ENCODE data around the gene SHISA2. TPM values are rescaled to one million over a fixed set of nuclear protein-coding genes. Genes with fewer than 3 reads are reported as not detected.

Gene SHISA2
- total RNA-seq, 1 donor from 2014 or later, result 19.0 TPM

DNA sequence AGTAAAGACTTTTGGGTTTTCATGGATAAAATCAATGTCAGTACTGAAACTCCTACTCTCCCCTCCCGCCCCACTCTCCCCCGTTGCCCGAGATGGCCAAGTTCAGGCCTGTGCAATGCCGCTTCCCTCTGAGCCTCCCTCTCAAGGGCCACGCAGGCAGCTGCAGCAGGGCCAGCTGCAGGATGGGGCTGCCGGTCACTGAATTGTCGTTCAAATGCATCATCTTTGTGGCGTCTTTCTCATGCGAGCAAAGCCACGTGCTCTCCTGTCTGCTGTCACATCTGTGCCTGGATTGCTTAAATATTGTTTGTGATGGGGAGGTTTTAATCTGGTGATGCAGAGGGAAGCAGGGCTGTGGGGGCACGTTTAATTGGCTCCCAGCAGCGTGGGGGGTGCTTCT lies 26.6 kb downstream of the SHISA2 start:
- Histone ChIP-seq H3K9me3 (no peaks in the 10 kb centered on the region), H3K36me3 (no peaks in the 10 kb centered on the region), H3K27me3 (ENCODE audit: low read depth) (no peaks in the 10 kb centered on the region), H3K4me3 (no peak overlapping the region), H3K27ac (no peak overlapping the region), H3K4me1 (peaks cover 13% of the 10 kb centered on the region)
- no peak for TF ChIP-seq CTCF (IDR thresholded peaks at IDR 0.05)
- DNase-seq, result no peak
- intact Hi-C loops (cut with DNase I), result no loop called here
- no peak for ATAC-seq

DNA sequence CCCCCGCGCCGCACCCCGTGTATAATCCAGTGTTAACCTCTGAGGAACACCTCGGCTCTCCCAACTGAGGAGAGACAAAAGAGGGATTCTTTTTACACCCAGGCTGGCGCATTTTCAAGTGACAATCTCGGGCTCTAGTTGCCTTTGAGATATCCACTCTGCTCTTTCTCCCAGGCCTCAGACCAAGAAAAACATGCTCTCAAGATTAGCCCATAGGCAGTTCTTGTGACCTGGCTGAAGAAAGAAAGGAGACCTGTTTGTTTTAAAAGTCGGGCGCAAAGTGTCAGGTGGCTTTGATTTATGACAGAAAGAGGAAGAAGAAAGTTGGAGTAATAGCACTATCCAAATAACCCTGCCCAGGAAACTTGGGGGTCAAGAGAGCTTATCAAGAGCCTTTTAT lies 27.3 kb downstream of the SHISA2 start:
- ATAC-seq (peak in 1 of 2 donors; percentile 54), DNase-seq (no peak)
- H3K9me3 ChIP-seq, result no peaks in the 10 kb centered on the region
- no peaks in the 10 kb centered on the region for H3K36me3 ChIP-seq
- H3K27ac ChIP-seq, result peak overlapping the region; percentile 37
- no peaks in the 10 kb centered on the region for H3K27me3 ChIP-seq (ENCODE audit: low read depth)
- intact Hi-C loops (cut with DNase I), result no loop called here
- no peak overlapping the region for H3K4me3 ChIP-seq
- peaks cover 13% of the 10 kb centered on the region for H3K4me1 ChIP-seq
- no peak for TF ChIP-seq CTCF (IDR thresholded peaks at IDR 0.05)

GRCh38 chr13:26022538-26023292 lies 29.1 kb downstream of the SHISA2 start:
- TF ChIP-seq CTCF (IDR thresholded peaks at IDR 0.05), result no peak
- DNase-seq, result peak; percentile 81
- H3K27ac ChIP-seq, result no peak overlapping the region
- no peak overlapping the region for H3K4me3 ChIP-seq
- peak; percentile 70 to 81 for ATAC-seq
- no peaks in the 10 kb centered on the region for H3K27me3 ChIP-seq (ENCODE audit: low read depth)
- no peaks in the 10 kb centered on the region for H3K36me3 ChIP-seq
- intact Hi-C loops (cut with DNase I), result no loop called here
- H3K9me3 ChIP-seq, result no peaks in the 10 kb centered on the region
- peaks cover 18% of the 10 kb centered on the region for H3K4me1 ChIP-seq

DNA sequence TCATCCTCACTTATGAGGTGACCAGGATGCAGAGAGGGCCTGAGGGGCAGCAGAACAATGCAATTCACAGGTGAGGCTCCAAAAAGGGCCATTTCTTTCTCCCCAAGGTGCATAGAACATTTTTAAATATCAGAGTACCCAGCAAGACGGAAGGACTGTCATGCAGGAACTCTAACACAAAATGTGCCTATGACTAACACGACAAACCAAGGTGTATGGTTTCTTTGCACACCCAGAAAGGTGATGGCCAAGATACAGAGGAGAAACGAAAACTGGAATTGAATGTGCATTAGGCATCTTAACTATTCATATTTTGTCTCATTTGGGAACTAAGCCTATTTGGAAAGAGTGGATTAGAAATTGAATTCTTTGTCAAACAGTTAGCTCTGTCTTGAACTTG lies 29.9 kb downstream of the SHISA2 start:
- no peaks in the 10 kb centered on the region for H3K36me3 ChIP-seq
- intact Hi-C loops (cut with DNase I), result no loop called here

DNA sequence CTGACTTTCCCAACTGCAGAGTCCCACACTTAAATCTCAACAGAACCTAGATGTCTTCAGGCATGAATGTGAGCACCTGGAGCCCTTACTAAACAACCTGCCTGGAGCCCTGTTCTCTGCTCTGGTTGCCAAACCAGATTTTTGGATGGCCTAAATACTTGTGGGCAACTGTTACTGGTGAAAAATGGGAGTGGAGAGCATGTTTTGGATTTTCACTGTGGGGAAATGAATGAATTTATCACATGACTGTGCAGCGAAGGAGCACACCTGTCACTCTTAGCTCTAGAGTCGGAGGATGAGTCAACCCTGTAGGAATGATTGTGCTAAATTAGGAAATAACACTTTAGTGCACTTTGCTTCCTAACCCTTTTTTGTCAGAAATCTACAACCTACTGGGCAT lies 30.3 kb downstream of the SHISA2 start:
- no peak for TF ChIP-seq CTCF (IDR thresholded peaks at IDR 0.05)
- H3K9me3 ChIP-seq, result no peaks in the 10 kb centered on the region
- peaks cover 29% of the 10 kb centered on the region for H3K4me1 ChIP-seq
- no peaks in the 10 kb centered on the region for H3K36me3 ChIP-seq
- DNase-seq, result no peak
- H3K4me3 ChIP-seq, result no peak overlapping the region
- no peak overlapping the region for H3K27ac ChIP-seq
- ATAC-seq, result no peak
- intact Hi-C loops (cut with DNase I), result no loop called here
- H3K27me3 ChIP-seq (ENCODE audit: low read depth), result no peaks in the 10 kb centered on the region

More for the DNA sequence above, 29.9 kb downstream of the SHISA2 start:
- Histone ChIP-seq H3K27me3 (ENCODE audit: low read depth) (no peaks in the 10 kb centered on the region), H3K4me1 (peaks cover 26% of the 10 kb centered on the region), H3K27ac (no peak overlapping the region), H3K9me3 (no peaks in the 10 kb centered on the region), H3K4me3 (no peak overlapping the region)
- DNase-seq (no peak), ATAC-seq (no peak)
- TF ChIP-seq CTCF (IDR thresholded peaks at IDR 0.05), result no peak

All from lower lobe of right lung (tissue), 2 donors.